Activated T-helper 17 cell treated with anti-CD3 and anti-CD28 coated beads, Interleukin-2, amount 50 U/mL, for 72 hours (primary cell): Measurements from ENCODE around the gene FSTL4. TPM values are rescaled to one million over a fixed set of nuclear protein-coding genes. Genes with fewer than 3 reads are reported as not detected.
A peak's percentile ranks its signal among the peaks of the same experiment; 100 is the strongest.

Experiments used
- ATAC-seq: fragments of 150-1000 bp; cut with Tn5 transposase; replicated peaks from 2 replicates; pipeline ENCODE4 v1.10.0; 2021; ENCODE audit warnings: mild to moderate bottlenecking, moderate library complexity
- H3K27ac Mint-ChIP-seq: one replicate; pipeline ENCODE4 v1.8.0; 2022; ENCODE audit warnings: mixed read lengths
- H3K27me3 Mint-ChIP-seq: one replicate; pipeline ENCODE4 v1.8.0; 2022; ENCODE audit warnings: mixed read lengths
- H3K36me3 Mint-ChIP-seq: one replicate; pipeline ENCODE4 v1.8.0; 2022; ENCODE audit warnings: low read depth, mild to moderate bottlenecking, mixed read lengths
- H3K4me1 Mint-ChIP-seq: one replicate; pipeline ENCODE4 v1.8.0; 2022; ENCODE audit warnings: mixed read lengths
- H3K4me3 Mint-ChIP-seq: one replicate; pipeline ENCODE4 v1.8.0; 2022; ENCODE audit warnings: mild to moderate bottlenecking, mixed read lengths
- H3K9me3 Mint-ChIP-seq: one replicate; pipeline ENCODE4 v1.8.0; 2022; ENCODE audit warnings: mixed read lengths
- total RNA-seq, 2 donors: library from RNA; stranded (reverse); gene quantifications; one replicate each; pipeline ENCODE4 v1.2.3, GENCODE V29; 2022

Gene FSTL4
- total RNA-seq, 2 donors from 2014 or later, result 0.24 TPM; not detected in 1

- Mint-ChIP-seq H3K36me3 (no peaks in the 10 kb centered on the region), H3K4me3 (no peak overlapping the region), H3K9me3 (no peaks in the 10 kb centered on the region), H3K27me3 (peaks cover 6% of the 10 kb centered on the region), H3K27ac (no peak overlapping the region), H3K4me1 (no peaks in the 10 kb centered on the region)
- ATAC-seq, result no peak
Observed at GRCh38 chr5:133599044-133599443, 13.3 kb downstream of the FSTL4 start.

GRCh38 chr5:133596049-133596448, 16.3 kb downstream of the FSTL4 start:
- H3K36me3 Mint-ChIP-seq, result no peaks in the 10 kb centered on the region
- peaks cover 4% of the 10 kb centered on the region for H3K27me3 Mint-ChIP-seq
- ATAC-seq, result no peak
- H3K9me3 Mint-ChIP-seq, result no peaks in the 10 kb centered on the region
- no peak overlapping the region for H3K27ac Mint-ChIP-seq
- H3K4me1 Mint-ChIP-seq, result no peaks in the 10 kb centered on the region
- no peak overlapping the region for H3K4me3 Mint-ChIP-seq

- Mint-ChIP-seq H3K9me3 (no peaks in the 10 kb centered on the region), H3K27me3 (peaks cover 4% of the 10 kb centered on the region), H3K27ac (no peak overlapping the region), H3K36me3 (no peaks in the 10 kb centered on the region), H3K4me1 (no peaks in the 10 kb centered on the region), H3K4me3 (no peak overlapping the region)
- ATAC-seq, result peak; percentile 34
Observed at GRCh38 chr5:133595465-133595864, 16.9 kb downstream of the FSTL4 start.

- H3K27me3 Mint-ChIP-seq, result peaks cover 11% of the 10 kb centered on the region
- H3K27ac Mint-ChIP-seq, result no peak overlapping the region
- no peak for ATAC-seq
- no peaks in the 10 kb centered on the region for H3K9me3 Mint-ChIP-seq
- H3K36me3 Mint-ChIP-seq, result no peaks in the 10 kb centered on the region
- no peak overlapping the region for H3K4me3 Mint-ChIP-seq
- no peaks in the 10 kb centered on the region for H3K4me1 Mint-ChIP-seq
Observed at GRCh38 chr5:133589286-133589685, 23.1 kb downstream of the FSTL4 start.

GRCh38 chr5:133582971-133583370, 29.4 kb downstream of the FSTL4 start:
- Mint-ChIP-seq H3K27me3 (peaks cover 17% of the 10 kb centered on the region), H3K27ac (no peak overlapping the region), H3K9me3 (no peaks in the 10 kb centered on the region), H3K4me3 (no peak overlapping the region), H3K36me3 (no peaks in the 10 kb centered on the region), H3K4me1 (no peaks in the 10 kb centered on the region)
- no peak for ATAC-seq

GRCh38 chr5:133581918-133582317, 30.4 kb downstream of the FSTL4 start:
- no peak overlapping the region for H3K4me3 Mint-ChIP-seq
- peaks cover 21% of the 10 kb centered on the region for H3K27me3 Mint-ChIP-seq
- H3K9me3 Mint-ChIP-seq, result no peaks in the 10 kb centered on the region
- H3K4me1 Mint-ChIP-seq, result no peaks in the 10 kb centered on the region
- ATAC-seq, result no peak
- no peaks in the 10 kb centered on the region for H3K36me3 Mint-ChIP-seq
- H3K27ac Mint-ChIP-seq, result no peak overlapping the region

- Mint-ChIP-seq H3K27ac (no peak overlapping the region), H3K27me3 (peaks cover 21% of the 10 kb centered on the region), H3K4me3 (no peak overlapping the region), H3K36me3 (no peaks in the 10 kb centered on the region), H3K4me1 (no peaks in the 10 kb centered on the region), H3K9me3 (no peaks in the 10 kb centered on the region)
- no peak for ATAC-seq
Observed at GRCh38 chr5:133581348-133581747, 31.0 kb downstream of the FSTL4 start.

- ATAC-seq, result no peak
- Mint-ChIP-seq H3K27ac (no peak overlapping the region), H3K4me3 (no peak overlapping the region), H3K36me3 (no peaks in the 10 kb centered on the region), H3K9me3 (no peaks in the 10 kb centered on the region), H3K27me3 (peaks cover 21% of the 10 kb centered on the region), H3K4me1 (no peaks in the 10 kb centered on the region)
Observed at GRCh38 chr5:133580618-133581017, 31.7 kb downstream of the FSTL4 start.

GRCh38 chr5:133579766-133580165, 32.6 kb downstream of the FSTL4 start:
- no peaks in the 10 kb centered on the region for H3K4me1 Mint-ChIP-seq
- ATAC-seq, result no peak
- no peak overlapping the region for H3K27ac Mint-ChIP-seq
- no peaks in the 10 kb centered on the region for H3K9me3 Mint-ChIP-seq
- H3K36me3 Mint-ChIP-seq, result no peaks in the 10 kb centered on the region
- H3K4me3 Mint-ChIP-seq, result no peak overlapping the region
- peaks cover 24% of the 10 kb centered on the region for H3K27me3 Mint-ChIP-seq

- peaks cover 33% of the 10 kb centered on the region for H3K27me3 Mint-ChIP-seq
- H3K36me3 Mint-ChIP-seq, result no peaks in the 10 kb centered on the region
- H3K27ac Mint-ChIP-seq, result no peak overlapping the region
- no peaks in the 10 kb centered on the region for H3K4me1 Mint-ChIP-seq
- no peak for ATAC-seq
- peaks cover 18% of the 10 kb centered on the region for H3K9me3 Mint-ChIP-seq
- no peak overlapping the region for H3K4me3 Mint-ChIP-seq
Observed at GRCh38 chr5:133569347-133569746, 43.0 kb downstream of the FSTL4 start.

GRCh38 chr5:133565993-133566392, 46.3 kb downstream of the FSTL4 start:
- Mint-ChIP-seq H3K4me3 (no peak overlapping the region), H3K27ac (no peak overlapping the region), H3K4me1 (no peaks in the 10 kb centered on the region), H3K36me3 (no peaks in the 10 kb centered on the region), H3K27me3 (peaks cover 19% of the 10 kb centered on the region), H3K9me3 (no peaks in the 10 kb centered on the region)
- ATAC-seq, result no peak

- no peak for ATAC-seq
- Mint-ChIP-seq H3K9me3 (no peaks in the 10 kb centered on the region), H3K27me3 (peaks cover 19% of the 10 kb centered on the region), H3K4me1 (no peaks in the 10 kb centered on the region), H3K36me3 (no peaks in the 10 kb centered on the region), H3K27ac (no peak overlapping the region), H3K4me3 (no peak overlapping the region)
Observed at GRCh38 chr5:133564921-133565565, 47.3 kb downstream of the FSTL4 start.

GRCh38 chr5:133562554-133562953, 49.8 kb downstream of the FSTL4 start:
- Mint-ChIP-seq H3K36me3 (no peaks in the 10 kb centered on the region), H3K27me3 (peaks cover 28% of the 10 kb centered on the region), H3K9me3 (no peaks in the 10 kb centered on the region), H3K4me3 (no peak overlapping the region), H3K27ac (no peak overlapping the region), H3K4me1 (no peaks in the 10 kb centered on the region)
- ATAC-seq, result no peak

- Mint-ChIP-seq H3K4me3 (no peak overlapping the region), H3K27me3 (peaks cover 27% of the 10 kb centered on the region)
- ATAC-seq, result no peak
Observed at GRCh38 chr5:133559960-133560359, 52.4 kb downstream of the FSTL4 start.

GRCh38 chr5:133556551-133556950, 55.8 kb downstream of the FSTL4 start:
- ATAC-seq, result no peak
- H3K4me3 Mint-ChIP-seq, result no peak overlapping the region
- peaks cover 30% of the 10 kb centered on the region for H3K27me3 Mint-ChIP-seq
- H3K36me3 Mint-ChIP-seq, result no peaks in the 10 kb centered on the region
- no peaks in the 10 kb centered on the region for H3K4me1 Mint-ChIP-seq
- no peaks in the 10 kb centered on the region for H3K9me3 Mint-ChIP-seq
- no peak overlapping the region for H3K27ac Mint-ChIP-seq

More at GRCh38 chr5:133559960-133560359, 52.4 kb downstream of the FSTL4 start:
- no peak overlapping the region for H3K27ac Mint-ChIP-seq
- H3K36me3 Mint-ChIP-seq, result no peaks in the 10 kb centered on the region
- H3K4me1 Mint-ChIP-seq, result no peaks in the 10 kb centered on the region
- H3K9me3 Mint-ChIP-seq, result no peaks in the 10 kb centered on the region

GRCh38 chr5:133554279-133554678, 58.1 kb downstream of the FSTL4 start:
- Mint-ChIP-seq H3K36me3 (no peaks in the 10 kb centered on the region), H3K4me3 (no peak overlapping the region), H3K4me1 (no peaks in the 10 kb centered on the region), H3K27ac (no peak overlapping the region), H3K27me3 (peaks cover 29% of the 10 kb centered on the region), H3K9me3 (no peaks in the 10 kb centered on the region)
- no peak for ATAC-seq
